HG03378 (cell line): ENCODE data around the gene TEDDM1.
A peak's percentile ranks its signal among the peaks of the same experiment; 100 is the strongest.

Experiments used
- ATAC-seq: cut with Tn5 transposase; IDR thresholded peaks from one replicate; pipeline ENCODE4 v1.9.1; 2021; ENCODE audit warnings: mild to moderate bottlenecking, moderate library complexity; ENCODE audit not compliant: unreplicated experiment

TEDDM1 gene

DNA sequence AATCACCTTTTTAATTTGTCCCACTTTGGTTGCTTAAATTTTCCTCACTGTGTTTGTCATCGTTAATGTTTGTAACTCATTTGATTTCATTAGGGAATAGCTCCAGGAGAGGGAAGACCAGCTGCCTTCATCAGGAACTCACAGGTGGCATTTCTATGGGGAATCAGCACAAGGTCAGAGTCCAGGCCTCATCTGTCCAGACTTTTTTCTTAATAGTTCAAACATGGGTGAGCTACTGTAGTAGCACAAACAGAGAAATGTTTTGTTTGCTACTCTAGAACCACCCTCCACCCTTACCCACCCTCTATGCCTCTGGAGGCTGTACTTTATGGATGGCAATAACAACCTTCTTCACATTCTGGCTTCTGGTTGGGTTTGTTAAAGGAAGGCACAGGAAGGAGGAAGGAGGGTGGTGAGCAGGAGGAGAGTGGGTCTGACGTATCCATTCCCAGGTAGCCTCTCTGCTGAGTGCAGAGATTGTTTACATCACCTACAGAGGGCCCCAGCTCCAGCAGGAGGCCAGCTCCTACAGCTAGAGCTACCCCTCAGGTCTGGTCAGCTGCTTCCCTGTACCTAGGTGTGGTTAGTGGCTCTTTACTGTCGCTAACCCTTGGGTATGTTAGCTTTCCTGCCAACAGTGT, 8.1 kb upstream of the TEDDM1 start:
- no peak for ATAC-seq

GRCh38 chr1:182407724-182408123, 7.3 kb upstream of the TEDDM1 start:
- ATAC-seq = no peak

DNA sequence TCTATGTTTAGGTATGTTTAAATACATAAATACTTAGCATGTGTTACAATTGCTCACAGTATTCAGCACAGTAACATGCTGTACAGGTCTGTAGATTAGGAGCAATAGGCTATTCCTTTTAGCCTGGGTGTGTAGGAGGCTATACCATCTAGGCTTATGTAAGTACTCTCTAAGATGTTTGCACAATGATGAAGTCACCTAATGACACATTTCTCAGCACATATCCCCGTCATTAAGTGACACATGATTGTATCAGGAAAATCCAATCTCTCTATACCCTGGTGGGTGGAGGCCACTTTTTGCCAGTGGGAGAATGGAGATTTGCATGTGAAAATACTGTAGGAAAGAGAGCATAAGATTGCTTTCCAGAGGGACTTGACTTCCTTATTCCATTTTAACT, 5.5 kb upstream of the TEDDM1 start:
- no peak for ATAC-seq

DNA sequence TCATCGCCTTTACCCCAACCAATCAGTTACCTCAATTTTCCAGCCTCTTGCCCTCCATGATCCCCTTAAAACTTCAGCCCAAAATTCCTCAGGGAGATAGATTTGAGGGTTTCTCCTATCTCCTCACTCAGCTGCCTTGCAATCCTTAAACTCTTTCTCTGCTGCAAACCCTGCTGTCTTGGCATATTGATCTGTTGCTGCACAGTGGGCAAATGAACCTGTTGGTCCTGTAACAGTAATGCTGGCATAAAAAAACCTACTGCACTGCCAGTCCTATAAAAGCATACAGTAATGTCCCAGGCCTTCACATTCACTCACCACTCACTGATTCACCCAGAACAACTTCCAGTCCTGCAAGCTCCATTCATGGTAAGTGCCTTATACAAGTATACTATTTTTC, 5.1 kb upstream of the TEDDM1 start:
- ATAC-seq = no peak

DNA sequence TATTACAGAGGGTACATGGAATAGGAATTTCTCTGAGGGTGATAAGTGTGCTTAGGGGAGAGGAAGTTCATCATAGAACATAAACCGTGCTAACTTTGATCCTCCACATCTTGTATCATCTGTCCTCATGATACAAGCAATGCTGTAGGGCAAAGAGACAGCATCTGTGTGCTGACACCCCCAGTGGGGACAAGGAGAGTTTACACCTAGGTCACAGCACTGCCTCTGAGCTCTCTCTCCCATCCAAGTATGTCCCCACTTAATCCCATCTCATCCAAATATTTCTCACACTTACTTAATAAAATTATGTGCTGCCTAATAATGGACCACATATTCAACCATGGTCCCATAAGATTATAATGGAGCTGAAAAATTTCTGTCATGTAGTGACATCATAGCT, 4.3 kb upstream of the TEDDM1 start:
- ATAC-seq = no peak

DNA sequence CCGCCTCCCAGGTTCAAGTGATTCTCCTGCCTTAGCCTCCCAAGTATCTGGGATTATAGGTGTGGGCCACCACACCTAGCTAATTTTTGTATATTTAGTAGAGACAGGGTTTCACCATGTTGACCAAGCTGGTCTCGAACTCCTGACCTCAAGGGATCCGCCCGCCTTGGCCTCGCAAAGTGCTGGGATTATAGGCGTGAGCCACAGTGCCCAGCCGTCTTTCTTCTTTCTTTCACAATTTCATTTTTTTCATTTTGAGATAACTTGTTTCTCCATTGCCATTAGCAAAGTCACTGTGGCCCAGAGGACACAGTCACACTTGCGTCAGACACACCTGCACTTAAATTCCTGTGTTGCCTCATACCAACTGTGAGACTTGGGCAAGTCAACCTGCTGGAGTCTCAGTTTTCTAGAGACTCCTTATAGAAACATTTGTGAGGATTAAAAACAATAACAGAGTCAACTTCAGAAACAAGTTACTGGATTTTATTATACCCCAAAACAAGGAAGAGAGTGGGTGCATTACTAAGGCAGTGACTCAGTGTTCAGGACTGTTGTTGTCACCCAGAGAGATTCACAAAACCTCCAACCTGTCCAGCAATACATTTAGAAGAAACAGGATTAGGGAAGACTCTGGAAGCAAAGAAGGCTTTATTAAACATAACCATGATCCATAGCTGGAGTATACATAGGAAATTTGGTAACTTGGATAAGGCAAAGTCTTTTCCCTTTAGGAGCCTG, 2.6 kb downstream of the TEDDM1 start:
- no peak for ATAC-seq

GRCh38 chr1:182395906-182396305, 4.6 kb downstream of the TEDDM1 start:
- ATAC-seq = no peak

DNA sequence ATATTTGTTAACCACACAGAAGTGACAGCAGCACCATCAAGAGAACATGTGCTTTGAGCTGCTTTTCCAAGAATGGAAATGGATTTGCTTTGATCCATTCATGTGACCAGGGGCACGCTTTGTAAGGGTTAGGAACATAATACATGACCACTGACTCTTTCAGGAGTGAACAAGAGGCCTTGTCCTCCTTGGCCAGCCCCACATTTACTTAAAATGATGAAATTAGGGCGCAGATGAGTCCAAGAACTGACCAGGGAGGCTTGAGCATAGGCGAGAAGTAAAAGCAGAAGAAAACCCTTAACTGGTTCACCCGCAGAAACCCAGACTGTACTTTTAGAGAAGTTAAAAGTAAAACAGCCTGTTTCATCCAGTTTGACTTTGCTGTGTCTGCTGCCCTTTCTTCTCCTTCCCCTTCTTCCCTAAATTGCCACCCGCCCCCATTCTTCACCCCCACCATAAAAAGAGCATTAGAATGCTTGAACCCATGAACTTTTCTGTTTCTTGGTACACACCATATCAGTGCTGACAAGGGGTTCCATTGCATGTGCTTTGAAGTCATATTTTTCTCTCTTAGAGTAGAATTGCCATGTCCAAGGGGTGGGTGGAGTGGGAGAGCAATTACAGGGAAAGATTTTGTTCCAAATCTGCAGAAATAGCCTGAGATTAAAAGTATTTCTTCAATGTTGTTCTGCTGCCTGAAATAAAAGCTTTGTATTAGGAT, 6.3 kb downstream of the TEDDM1 start:
- no peak for ATAC-seq

DNA sequence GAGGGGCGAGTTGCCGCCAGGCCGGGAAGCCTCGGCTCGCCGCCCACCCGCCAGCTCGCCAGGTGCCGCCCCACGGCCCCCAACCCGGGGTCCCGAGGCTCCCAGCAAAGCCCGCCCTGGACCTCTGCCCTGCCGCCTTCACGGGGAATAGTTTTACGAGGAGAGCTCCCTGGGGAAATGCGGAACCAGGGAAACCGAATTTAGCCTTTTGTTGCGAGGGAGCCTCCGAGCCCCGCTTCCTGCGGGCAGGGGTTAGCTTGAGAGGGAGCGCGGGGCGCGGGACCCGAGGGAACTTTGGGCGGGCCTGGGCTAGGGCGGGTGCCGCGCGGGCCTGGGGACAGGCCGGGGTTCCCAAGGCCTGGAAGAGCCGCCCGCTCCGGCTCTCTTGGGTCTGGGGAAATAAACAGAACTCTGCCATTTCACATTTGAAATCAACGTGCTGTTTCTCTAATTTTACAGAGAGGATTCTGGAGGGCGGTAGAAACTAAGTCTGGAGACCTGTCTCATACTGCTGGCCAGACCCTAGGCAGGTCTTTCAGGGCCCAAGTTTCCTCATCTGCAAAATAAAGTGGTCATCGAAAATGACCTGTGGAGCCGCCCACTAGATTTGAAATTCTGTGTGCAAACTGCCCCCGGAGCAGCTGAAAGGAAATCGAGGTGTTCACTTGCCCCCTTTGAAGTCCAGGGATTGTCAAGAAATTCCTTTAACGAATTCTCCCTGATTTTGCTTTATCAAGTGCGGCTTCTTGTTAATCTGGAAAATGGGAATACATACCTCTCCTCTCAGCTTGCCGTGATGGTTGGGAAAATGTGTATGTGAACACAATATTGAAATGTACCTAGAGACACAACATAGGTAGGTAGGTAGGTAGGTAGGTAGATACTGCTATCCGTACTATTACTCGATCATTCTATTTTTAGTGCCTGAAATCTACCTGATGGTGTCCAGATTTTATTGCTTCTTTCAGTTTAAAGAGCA, 8.1 kb downstream of the TEDDM1 start:
- peak; percentile 10 for ATAC-seq

DNA sequence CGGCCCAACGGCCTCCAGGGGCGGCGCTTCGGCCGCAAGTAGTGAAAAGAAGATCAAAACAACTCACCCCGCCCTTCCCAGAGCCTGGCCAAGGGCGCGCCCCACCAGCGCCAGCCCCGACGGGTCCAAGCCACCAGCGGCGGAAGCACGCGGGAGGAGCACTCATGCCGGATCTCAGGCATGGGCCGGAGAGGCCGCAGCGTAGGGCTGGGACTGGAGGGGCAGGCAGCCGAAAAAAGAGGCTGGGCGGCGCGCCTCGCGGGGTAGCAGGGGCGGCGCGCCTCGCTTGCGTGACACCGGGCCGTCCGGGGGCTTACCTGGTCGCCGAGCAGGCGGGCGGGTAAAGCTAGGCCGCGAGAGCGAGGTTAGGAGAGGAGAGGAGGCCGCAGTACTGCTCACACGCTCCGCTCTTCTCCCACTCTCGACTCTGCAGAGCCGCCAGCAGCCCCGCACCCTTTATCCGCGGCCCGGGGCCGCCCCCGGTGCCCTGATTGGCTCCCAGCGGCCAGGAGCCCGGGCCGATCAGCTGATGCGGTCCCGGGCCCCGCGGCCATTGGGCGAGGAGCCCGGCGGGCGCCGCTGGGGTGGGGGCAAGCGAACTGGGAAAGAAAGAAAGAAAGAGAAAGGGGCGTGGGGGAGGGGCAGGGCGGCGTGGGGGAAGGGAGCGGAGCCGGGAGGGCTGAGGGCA, 9.0 kb downstream of the TEDDM1 start, which contains the start of gene GLUL:
TSS of gene GLUL (minus strand) at position 429 of the 688 bp plus-strand sequence. CDS start 3,053 bp downstream, outside the sequence.
- peak; percentile 66 for ATAC-seq

GRCh38 chr1:182391028-182391361, 9.5 kb downstream of the TEDDM1 start:
- ATAC-seq = no peak

DNA sequence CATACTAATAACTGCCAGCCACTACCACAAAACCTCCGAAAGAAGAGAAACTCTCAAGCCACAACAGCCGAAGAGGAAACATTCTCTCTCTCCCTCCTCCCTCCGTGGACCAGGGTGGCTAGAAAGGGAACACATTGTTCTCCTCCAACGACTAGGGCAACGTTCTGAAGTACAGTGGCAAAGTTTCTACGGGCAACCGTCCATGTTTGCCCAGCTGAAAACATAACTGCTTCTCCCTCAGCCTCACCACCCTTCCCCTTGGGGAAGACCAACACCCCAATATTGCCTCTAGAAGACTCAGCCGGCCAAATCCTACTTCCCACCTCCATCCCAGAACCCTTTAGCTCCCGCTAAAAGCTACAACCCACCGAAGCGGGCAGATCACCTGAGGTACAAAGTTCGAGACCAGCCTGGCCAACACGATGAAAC, 10.8 kb downstream of the TEDDM1 start:
- ATAC-seq = no peak

- ATAC-seq = no peak
These were observed 11.9 kb downstream of the TEDDM1 start for GRCh38 chr1:182388392-182389134.

DNA sequence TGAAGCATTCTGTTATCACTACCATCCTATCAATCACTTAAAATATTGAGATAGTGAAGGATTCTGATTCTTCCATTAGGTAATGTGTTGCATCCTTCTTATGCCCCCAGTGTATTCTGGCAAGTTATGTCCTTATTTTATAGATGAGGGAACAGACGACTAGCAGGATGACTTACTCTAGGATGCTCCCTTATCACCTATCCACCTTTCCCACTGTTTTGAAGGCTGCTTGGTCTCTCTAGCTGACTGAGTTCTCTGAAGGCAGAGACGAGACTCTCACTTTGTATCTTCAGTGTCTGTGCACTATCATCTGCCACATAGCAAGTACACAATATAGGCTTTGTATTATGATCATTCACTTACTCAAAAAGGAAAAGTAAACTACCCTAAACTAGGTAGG, 12.9 kb downstream of the TEDDM1 start:
- no peak for ATAC-seq

DNA sequence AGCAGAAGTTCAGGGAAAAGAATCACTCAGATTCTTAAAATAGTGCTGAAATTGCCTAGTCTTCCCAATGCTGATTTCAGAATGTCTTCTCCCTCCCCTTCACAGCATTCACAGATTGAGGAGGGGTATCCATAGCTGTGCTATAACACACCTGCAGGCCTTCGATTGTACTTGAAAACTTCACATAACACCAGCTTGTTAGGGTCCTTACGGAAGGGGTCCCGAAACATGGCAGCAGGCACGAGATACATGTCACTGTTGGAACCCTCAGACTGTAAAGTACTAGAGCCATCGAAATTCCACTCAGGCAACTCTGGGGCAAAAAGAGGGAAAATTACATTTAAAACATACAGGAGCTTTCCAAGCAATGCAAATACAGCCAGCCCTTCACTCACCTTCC, 13.5 kb downstream of the TEDDM1 start:
- ATAC-seq = no peak

- no peak for ATAC-seq
These were observed 14.3 kb downstream of the TEDDM1 start for GRCh38 chr1:182385885-182386853.

- ATAC-seq = no peak
These were observed 16.0 kb downstream of the TEDDM1 start for GRCh38 chr1:182384387-182384960.

DNA sequence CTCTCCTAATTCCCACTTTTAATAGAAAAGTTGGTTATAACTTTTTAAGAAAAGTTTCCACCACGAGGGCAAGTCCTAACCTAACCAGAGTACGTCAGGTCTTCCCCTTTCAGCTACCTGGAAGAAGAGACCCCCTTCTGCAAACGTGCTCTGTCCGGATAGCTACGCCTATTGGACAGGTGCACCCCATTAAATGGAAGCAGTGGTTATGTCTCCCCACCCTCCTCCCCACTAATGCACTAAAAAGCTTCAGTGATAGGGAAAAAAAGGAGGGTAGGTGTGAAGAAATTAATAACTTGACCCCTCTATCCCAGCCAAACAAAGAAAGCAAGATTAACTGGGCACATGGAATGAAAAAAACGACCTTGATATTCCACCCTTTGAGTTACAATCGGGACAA, 16.5 kb downstream of the TEDDM1 start:
- ATAC-seq = no peak
